ENCODE data around the gene HOXD3. TPM values are rescaled to one million over a fixed set of nuclear protein-coding genes. Genes with fewer than 3 reads are reported as not detected.

The HOXD3 gene
- total RNA-seq, 3 donors from 2014 or later (not counting 1 experiment from before 2014, with no cell fraction given), result not detected

DNA sequence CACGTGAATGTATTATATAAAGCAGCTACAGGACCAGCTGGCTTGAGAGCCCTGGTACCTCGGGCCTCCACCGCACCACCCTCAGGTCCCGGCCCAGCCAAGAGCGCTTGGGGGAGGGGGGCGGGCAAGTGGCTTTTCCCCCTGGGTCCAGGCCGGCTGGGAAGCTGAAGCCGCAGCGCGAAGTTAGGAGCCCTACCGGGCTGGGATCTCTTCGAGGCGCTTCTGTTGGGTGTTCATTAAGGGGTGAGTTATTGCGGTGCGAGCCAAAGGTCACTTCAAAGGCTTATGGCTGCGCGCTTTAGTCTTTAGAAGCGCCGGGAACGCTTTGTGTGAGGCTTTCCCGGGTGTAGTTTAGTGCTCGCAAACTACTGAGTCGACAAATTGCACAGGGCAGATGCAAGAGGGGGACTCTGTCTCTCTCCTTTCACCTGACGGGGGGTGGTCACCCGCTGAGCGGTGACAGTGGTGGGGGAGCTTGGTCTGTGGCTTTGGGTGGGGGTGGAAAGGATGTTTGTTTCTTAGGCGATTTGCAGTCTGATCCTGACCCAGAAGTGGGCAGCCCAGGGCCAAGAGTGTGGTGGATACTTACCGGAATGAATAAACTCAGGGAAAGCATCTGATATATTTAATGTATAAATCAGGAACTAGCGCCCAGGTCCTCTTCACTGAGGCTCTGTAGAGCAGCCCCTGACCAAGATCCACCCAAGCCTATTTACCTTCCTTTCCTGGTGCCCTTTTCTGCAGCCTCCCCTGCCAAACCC, 6.0 kb downstream of the HOXD3 start:
- Mint-ChIP-seq H3K9me3 (peaks cover 0 to 2% of the 10 kb centered on the region in 2 donors), H3K36me3 (peaks cover 14% of the 10 kb centered on the region), H3K4me1 (peaks cover 0 to 8% of the 10 kb centered on the region in 2 donors), H3K4me3 (no peak overlapping the region), H3K27me3 (ENCODE audit: low read depth in 2 of 2) (peaks cover 67 to 69% of the 10 kb centered on the region in 2 donors), H3K27ac (no peak overlapping the region)
- H3K36me3 ChIP-seq (ENCODE audit: control insufficient read depth, insufficient read depth, low read length), result no peaks in the 10 kb centered on the region
- no peak overlapping the region for H3K27ac ChIP-seq (ENCODE audit: low read length)
- peaks cover 67% of the 10 kb centered on the region for H3K27me3 ChIP-seq (ENCODE audit: control insufficient read depth, insufficient read depth, low read length)
- DNase-seq (no peak), ATAC-seq (no peak)
- no peak for TF ChIP-seq CTCF (IDR thresholded peaks at IDR 0.05)
- H3K4me1 ChIP-seq (ENCODE audit: control insufficient read depth, insufficient read depth, low read length), result no peaks in the 10 kb centered on the region
- WGBS (ENCODE audit: insufficient coverage), result 8% methylated on average over 29 of the region's 29 CpGs
- intact Hi-C loops (cut with micrococcal nuclease), result no loop called here
- H3K4me3 ChIP-seq (ENCODE audit: low read length), result no peak overlapping the region
- H3K9me3 ChIP-seq (ENCODE audit: control insufficient read depth, insufficient read depth, low read length), result peaks cover 7% of the 10 kb centered on the region

DNA sequence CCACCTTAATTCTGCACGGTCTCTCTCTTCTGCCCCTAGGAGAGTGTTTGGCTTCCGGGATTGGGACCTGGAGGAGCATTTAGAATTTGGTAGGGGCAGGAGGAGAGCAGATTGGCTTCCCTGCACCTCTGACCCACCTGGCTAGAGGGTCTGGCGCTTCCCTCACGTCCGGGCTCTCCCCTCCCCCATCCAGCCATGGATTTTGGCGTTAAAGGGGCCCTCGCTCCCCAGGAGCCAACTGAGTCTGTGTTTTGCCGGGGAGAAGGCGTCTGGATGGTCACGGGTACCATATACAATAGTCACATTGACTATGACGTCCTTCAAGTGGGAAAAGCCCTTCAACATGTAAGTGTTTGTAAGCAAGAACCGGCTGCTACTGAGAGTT, 6.6 kb downstream of the HOXD3 start:
- 7% methylated on average over 9 of the region's 12 CpGs for WGBS (ENCODE audit: insufficient coverage)
- Mint-ChIP-seq H3K9me3 (peaks cover 0 to 2% of the 10 kb centered on the region in 2 donors), H3K27me3 (ENCODE audit: low read depth in 2 of 2) (peaks cover 61 to 64% of the 10 kb centered on the region in 2 donors), H3K36me3 (peaks cover 14% of the 10 kb centered on the region), H3K4me3 (no peak overlapping the region), H3K4me1 (peaks cover 0 to 8% of the 10 kb centered on the region in 2 donors), H3K27ac (no peak overlapping the region)
- Histone ChIP-seq H3K27me3 (ENCODE audit: control insufficient read depth, insufficient read depth, low read length) (peaks cover 66% of the 10 kb centered on the region), H3K27ac (ENCODE audit: low read length) (no peak overlapping the region), H3K4me1 (ENCODE audit: control insufficient read depth, insufficient read depth, low read length) (no peaks in the 10 kb centered on the region), H3K36me3 (ENCODE audit: control insufficient read depth, insufficient read depth, low read length) (no peaks in the 10 kb centered on the region), H3K9me3 (ENCODE audit: control insufficient read depth, insufficient read depth, low read length) (peaks cover 7% of the 10 kb centered on the region), H3K4me3 (ENCODE audit: low read length) (no peak overlapping the region)
- intact Hi-C loops (cut with micrococcal nuclease), result no loop called here
- no peak for TF ChIP-seq CTCF (IDR thresholded peaks at IDR 0.05)
- ATAC-seq (no peak), DNase-seq (no peak)

DNA sequence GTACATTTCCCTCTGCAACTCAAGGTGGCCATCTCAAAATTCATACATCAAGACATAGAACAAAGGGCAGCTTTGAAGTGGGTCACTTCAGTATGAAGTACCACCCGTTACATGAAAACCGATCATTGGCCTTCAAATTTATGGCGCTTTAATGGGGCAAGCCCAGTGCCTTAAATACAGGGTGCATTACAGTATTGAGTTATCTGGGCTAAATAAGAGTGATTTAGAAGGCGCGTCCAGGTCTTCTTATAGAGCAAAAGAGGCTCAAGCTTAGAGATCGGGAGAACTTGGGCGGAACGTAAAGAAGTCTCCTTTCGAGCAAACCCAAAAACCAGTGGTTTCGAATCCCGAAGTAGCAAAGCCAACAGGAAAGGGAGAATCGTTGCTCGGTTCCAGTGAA, 7.1 kb downstream of the HOXD3 start:
- Histone ChIP-seq H3K27me3 (ENCODE audit: control insufficient read depth, insufficient read depth, low read length) (peaks cover 68% of the 10 kb centered on the region), H3K27ac (ENCODE audit: low read length) (no peak overlapping the region), H3K4me3 (ENCODE audit: low read length) (no peak overlapping the region), H3K36me3 (ENCODE audit: control insufficient read depth, insufficient read depth, low read length) (no peaks in the 10 kb centered on the region), H3K4me1 (ENCODE audit: control insufficient read depth, insufficient read depth, low read length) (no peaks in the 10 kb centered on the region), H3K9me3 (ENCODE audit: control insufficient read depth, insufficient read depth, low read length) (peaks cover 7% of the 10 kb centered on the region)
- TF ChIP-seq CTCF (IDR thresholded peaks at IDR 0.05), result no peak
- H3K36me3 Mint-ChIP-seq, result peaks cover 14% of the 10 kb centered on the region
- H3K27me3 Mint-ChIP-seq (ENCODE audit: low read depth in 2 of 2), result peaks cover 61 to 64% of the 10 kb centered on the region in 2 donors
- peaks cover 0 to 8% of the 10 kb centered on the region in 2 donors for H3K4me1 Mint-ChIP-seq
- no peak overlapping the region for H3K4me3 Mint-ChIP-seq
- intact Hi-C loops (cut with micrococcal nuclease), result no loop called here
- H3K9me3 Mint-ChIP-seq, result peaks cover 0 to 2% of the 10 kb centered on the region in 2 donors
- no peak for DNase-seq
- WGBS (ENCODE audit: insufficient coverage), result 17% methylated on average over 13 of the region's 13 CpGs
- H3K27ac Mint-ChIP-seq, result no peak overlapping the region
- no peak for ATAC-seq
